T47D (cell line): ENCODE measurements around the gene NOM1.

Experiments
- DNase-seq, 2 experiments: peaks; one replicate each; pipeline versions ENCODE4 v3.0.0 to v3.0.0-alpha.2; 2011 to 2012; ENCODE audit warnings: low read depth in 1 of 2, low spot score in 1 of 2
- JUND ChIP-seq: IDR thresholded peaks from 2 replicates; pipeline ENCODE4 v1.6.1; 2012; ENCODE audit warnings: low read depth
- in situ Hi-C: cut with HindIII; loops from 2 replicates; pipeline ENCODE4 v1.10.0; 2016; ENCODE audit warnings: low sequenced_read_pairs, low pct_unique_long_range_greater_than_20kb

The NOM1 gene

GRCh38 chr7:156979007-156979606 lies 29.6 kb downstream of the NOM1 start:
- TF ChIP-seq JUND: no peak
- in situ Hi-C loops: no loop called here
- no peak for DNase-seq

GRCh38 chr7:156979711-156980110 lies 30.2 kb downstream of the NOM1 start:
- in situ Hi-C loops: no loop called here
- DNase-seq: no peak
- TF ChIP-seq JUND: no peak

GRCh38 chr7:156984174-156984891 lies 34.8 kb downstream of the NOM1 start:
- DNase-seq: no peak
- in situ Hi-C loops: no loop called here
- TF ChIP-seq JUND: no peak

GRCh38 chr7:156985101-156985992 lies 35.8 kb downstream of the NOM1 start:
- DNase-seq: no peak
- in situ Hi-C loops: no loop called here
- TF ChIP-seq JUND: no peak

- no peak for DNase-seq
- in situ Hi-C loops: no loop called here
- TF ChIP-seq JUND: no peak
Measured at GRCh38 chr7:156986378-156986777, 36.9 kb downstream of the NOM1 start.

GRCh38 chr7:156988343-156989185 lies 39.1 kb downstream of the NOM1 start:
- DNase-seq: no peak
- in situ Hi-C loops: no loop called here

GRCh38 chr7:156989766-156990535 lies 40.4 kb downstream of the NOM1 start:
- no peak for TF ChIP-seq JUND
- DNase-seq: no peak
- in situ Hi-C loops: no loop called here

More at GRCh38 chr7:156988343-156989185, 39.1 kb downstream of the NOM1 start:
- no peak for TF ChIP-seq JUND

GRCh38 chr7:156993021-156993924 lies 43.8 kb downstream of the NOM1 start:
- DNase-seq: no peak
- in situ Hi-C loops: no loop called here
- TF ChIP-seq JUND: no peak

- DNase-seq: no peak
- in situ Hi-C loops: no loop called here
- TF ChIP-seq JUND: no peak
Measured at GRCh38 chr7:156993925-156994235, 44.4 kb downstream of the NOM1 start.

GRCh38 chr7:156994417-156994816 lies 44.9 kb downstream of the NOM1 start:
- TF ChIP-seq JUND: no peak
- no peak for DNase-seq
- in situ Hi-C loops: no loop called here
